HepG2 (cell line): ENCODE measurements around the gene CD68. TPM values are rescaled to one million over a fixed set of nuclear protein-coding genes. Genes with fewer than 3 reads are reported as not detected.

ENCODE experiments used
- ARHGAP35 ChIP-seq: sonication (generic); formaldehyde crosslinking; IDR thresholded peaks from 2 replicates; pipeline ENCODE4 v1.9.0; 2022; ENCODE audit warnings: mild to moderate bottlenecking, inconsistent platforms, moderate library complexity, missing genetic modification reagents, borderline replicate concordance
- BRCA1 ChIP-seq: sonication (generic); formaldehyde crosslinking; IDR thresholded peaks from 2 replicates; pipeline ENCODE4 v1.4.0; 2020; ENCODE audit warnings: missing genetic modification reagents
- CENPBD1 ChIP-seq: sonication (generic); formaldehyde crosslinking; IDR thresholded peaks from 2 replicates; pipeline ENCODE4 v1.8.0; 2022; ENCODE audit warnings: missing genetic modification reagents, low read depth, mild to moderate bottlenecking, borderline replicate concordance
- CREB1 ChIP-seq, 2 experiments: fragments of 450-650 bp in 1 of 2; IDR thresholded peaks; 2 replicates each; pipeline ENCODE4 v1.6.1; 2016 to 2017; ENCODE audit warnings: control low read depth in 1 of 2, mild to moderate bottlenecking in 1 of 2, missing compliant biosample characterization in 1 of 2, missing genetic modification characterization in 1 of 2
- GFI1 ChIP-seq: sonication (generic); formaldehyde crosslinking; IDR thresholded peaks from 2 replicates; pipeline ENCODE4 v1.5.0; 2020; ENCODE audit warnings: missing genetic modification reagents, mild to moderate bottlenecking, borderline replicate concordance
- HNRNPK ChIP-seq: fragments of 200-400 bp; formaldehyde crosslinking; IDR thresholded peaks from 2 replicates; pipeline ENCODE4 v1.6.1; 2018; ENCODE audit warnings: low read length, low read depth, moderate library complexity, mild to moderate bottlenecking; ENCODE audit not compliant: poor library complexity, severe bottlenecking
- KDM3A ChIP-seq: IDR thresholded peaks from 2 replicates; pipeline ENCODE4 v1.6.1; 2018; ENCODE audit warnings: low read depth, missing compliant biosample characterization
- MEIS2 ChIP-seq: sonication (generic); formaldehyde crosslinking; IDR thresholded peaks from 2 replicates; pipeline ENCODE4 v1.9.0; 2021; ENCODE audit warnings: mild to moderate bottlenecking, missing genetic modification reagents
- MXD1 ChIP-seq: sonication (generic); formaldehyde crosslinking; IDR thresholded peaks from 2 replicates; pipeline ENCODE4 v1.4.0; 2020; ENCODE audit warnings: mild to moderate bottlenecking, missing genetic modification reagents
- NFYB ChIP-seq: sonication (generic); formaldehyde crosslinking; IDR thresholded peaks from 2 replicates; pipeline ENCODE4 v1.4.0; 2020; ENCODE audit warnings: missing genetic modification reagents
- RCOR2 ChIP-seq: IDR thresholded peaks from 2 replicates; pipeline ENCODE4 v1.6.1; 2016; ENCODE audit warnings: missing biosample characterization, missing genetic modification reagents
- SMAD1 ChIP-seq: sonication (generic); formaldehyde crosslinking; IDR thresholded peaks from 2 replicates; pipeline ENCODE4 v1.4.0; 2020; ENCODE audit warnings: missing genetic modification reagents, low read depth, mild to moderate bottlenecking, borderline replicate concordance
- ZGPAT ChIP-seq: IDR thresholded peaks from 2 replicates; pipeline ENCODE4 v1.6.1; 2016; ENCODE audit warnings: mild to moderate bottlenecking
- ZMAT3 ChIP-seq: sonication (generic); formaldehyde crosslinking; conservative IDR thresholded peaks from 2 replicates; pipeline ENCODE4 v1.7.0; 2021; ENCODE audit warnings: missing genetic modification reagents
- ZNF18 ChIP-seq: sonication (generic); formaldehyde crosslinking; IDR thresholded peaks from 2 replicates; pipeline ENCODE4 v1.8.0; 2022; ENCODE audit warnings: mild to moderate bottlenecking, missing genetic modification reagents; ENCODE audit not compliant: insufficient replicate concordance
- ZNF232 ChIP-seq: sonication (generic); formaldehyde crosslinking; IDR thresholded peaks from 2 replicates; pipeline ENCODE4 v1.4.0; 2020; ENCODE audit warnings: missing genetic modification reagents, borderline replicate concordance
- ZNF333 ChIP-seq: sonication (generic); formaldehyde crosslinking; IDR thresholded peaks from 2 replicates; pipeline ENCODE4 v1.4.0; 2020; ENCODE audit warnings: mild to moderate bottlenecking, missing genetic modification reagents, borderline replicate concordance
- ZNF605 ChIP-seq: sonication (generic); formaldehyde crosslinking; IDR thresholded peaks from 2 replicates; pipeline ENCODE4 v1.8.0; 2022; ENCODE audit warnings: mild to moderate bottlenecking, missing genetic modification reagents
- ZNF740 ChIP-seq: sonication (generic); formaldehyde crosslinking; IDR thresholded peaks from 2 replicates; pipeline ENCODE4 v1.4.0; 2020; ENCODE audit warnings: missing genetic modification reagents
- ZNF850 ChIP-seq: sonication (generic); formaldehyde crosslinking; conservative IDR thresholded peaks from 2 replicates; pipeline ENCODE4 v1.9.0; 2021; ENCODE audit warnings: mild to moderate bottlenecking, missing genetic modification reagents
- ZSCAN12 ChIP-seq: sonication (generic); formaldehyde crosslinking; IDR thresholded peaks from 2 replicates; pipeline ENCODE4 v1.9.0; 2021; ENCODE audit warnings: mild to moderate bottlenecking, missing genetic modification reagents
- ZUFSP ChIP-seq: sonication (generic); formaldehyde crosslinking; IDR thresholded peaks from 2 replicates; pipeline ENCODE4 v1.9.0; 2021; ENCODE audit warnings: missing genetic modification reagents, mild to moderate bottlenecking, borderline replicate concordance
- polyA plus RNA-seq, 8 experiments: library from polyadenylated mRNA; depleted of rRNA in 3 of 8; stranded (reverse) in 7 of 8; unstranded in 1 of 8; fragments of >200 nt; fragmentation: Illumina TruSeq in 4 of 8; extraction: Trizol in 4 of 8; gene quantifications; 2 replicates each; pipeline versions ENCODE4 v1.2.1 to v1.2.3, GENCODE V29; 2011 to 2016; ENCODE audit warnings: low read depth in 4 of 8, missing spikeins in 1 of 8, mixed read lengths in 1 of 8; ENCODE audit not compliant: insufficient read depth in 1 of 8
- total RNA-seq, 5 experiments: library from RNA; depleted of rRNA; stranded (reverse); fragments of >200 nt; fragmentation: Illumina TruSeq; extraction: Trizol; gene quantifications; 2 replicates each; pipeline ENCODE4 v1.2.3, GENCODE V29; 2016; ENCODE audit warnings: low read depth in 1 of 5

The CD68 gene
- total and polyA plus RNA-seq, 2 of the 13 experiments (the other 11 are each of a cell fraction or from before 2014, with no cell fraction given): 10.3 to 104 TPM

GRCh38 chr17:7627250-7628121, 48.0 kb downstream of the CD68 start, which contains the start of gene SAT2 (continued):
- TF ChIP-seq RCOR2 (CRISPR knock-in tag) (0 out of 2 replicates have a peak, but pooled peaks have one; percentile 16), ZNF18 (CRISPR knock-in tag) (no peak), ZSCAN12 (CRISPR knock-in tag) (no peak), ZNF740 (CRISPR knock-in tag) (peak; percentile 91), ARHGAP35 (CRISPR knock-in tag) (no peak), HNRNPK (no peak), MXD1 (CRISPR knock-in tag) (peak; percentile 53; the same call in 1 of the 2 replicates), ZGPAT (CRISPR knock-in tag) (peak; percentile 76), ZNF850 (CRISPR knock-in tag) (no peak), CENPBD1 (CRISPR knock-in tag) (no peak), SMAD1 (CRISPR knock-in tag) (no peak), GFI1 (CRISPR knock-in tag) (peak; percentile 61; the same call in 1 of the 2 replicates), ZNF605 (0 out of 2 replicates have a peak, but pooled peaks have one; percentile 44), MEIS2 (CRISPR knock-in tag) (peak; percentile 68; the same call in 1 of the 2 replicates), ZNF333 (0 out of 2 replicates have a peak, but pooled peaks have one; percentile 47), ZUFSP (CRISPR knock-in tag) (no peak), KDM3A (0 out of 2 replicates have a peak, but pooled peaks have one; percentile 47), ZMAT3 (CRISPR knock-in tag) (no peak), NFYB (CRISPR knock-in tag) (peak; percentile 72), BRCA1 (peak; percentile 69; the same call in 1 of the 2 replicates), ZNF232 (CRISPR knock-in tag) (peak; percentile 76; the same call in 1 of the 2 replicates), CREB1 (IDR thresholded peaks at IDR 0.05) (peak; percentile 46), CREB1 (CRISPR knock-in tag; IDR thresholded peaks at IDR 0.05) (peak; percentile 56; the same call in 1 of the 2 replicates)
